Measurements from ENCODE around the gene TLCD2.
"Not testable (repeated sequence)": the region's sequence is repeated elsewhere in the genome, so short reads cannot be mapped to it uniquely, and the experiment has no call there.

Gene TLCD2

GRCh38 chr17:1735834-1736347, 25.7 kb upstream of the TLCD2 start:
- FAIRE-seq = no peak

DNA sequence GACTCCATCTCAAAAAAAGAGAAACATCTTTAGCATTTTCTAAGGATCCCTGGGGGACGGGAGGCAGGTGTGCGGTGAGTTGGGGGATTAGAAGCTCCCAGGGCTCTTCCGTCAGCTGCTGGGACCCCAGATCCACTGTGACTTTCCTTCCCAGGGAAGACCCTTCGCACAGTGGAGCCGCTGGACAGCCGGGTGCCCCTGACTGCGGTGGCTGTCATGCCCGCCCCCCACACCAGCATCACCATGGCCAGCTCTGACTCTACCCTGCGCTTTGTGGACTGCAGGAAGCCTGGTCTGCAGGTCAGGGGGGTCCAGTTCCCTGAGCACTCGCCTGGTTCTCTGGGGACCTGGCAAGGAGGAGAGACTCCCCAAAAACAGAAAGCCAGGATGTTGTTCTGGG, 25.2 kb upstream of the TLCD2 start:
- no peak for FAIRE-seq

DNA sequence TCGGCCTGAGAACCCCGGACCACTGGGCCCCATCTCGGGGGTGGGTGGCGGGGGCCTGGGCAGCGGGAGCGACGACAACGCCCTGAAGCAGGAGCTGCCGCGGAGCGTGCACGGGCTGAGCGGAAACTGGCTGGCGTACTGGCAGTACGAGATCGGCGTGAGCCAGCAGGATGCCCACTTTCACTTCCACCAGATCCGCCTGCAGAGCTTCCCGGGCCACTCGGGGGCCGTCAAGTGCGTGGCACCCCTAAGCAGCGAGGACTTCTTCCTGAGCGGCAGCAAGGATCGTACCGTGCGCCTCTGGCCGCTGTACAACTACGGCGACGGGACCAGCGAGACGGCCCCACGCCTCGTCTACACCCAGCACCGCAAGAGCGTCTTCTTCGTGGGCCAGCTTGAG, 23.6 kb upstream of the TLCD2 start:
- no peak for FAIRE-seq

GRCh38 chr17:1732833-1733321, 22.7 kb upstream of the TLCD2 start:
- no peak for FAIRE-seq

DNA sequence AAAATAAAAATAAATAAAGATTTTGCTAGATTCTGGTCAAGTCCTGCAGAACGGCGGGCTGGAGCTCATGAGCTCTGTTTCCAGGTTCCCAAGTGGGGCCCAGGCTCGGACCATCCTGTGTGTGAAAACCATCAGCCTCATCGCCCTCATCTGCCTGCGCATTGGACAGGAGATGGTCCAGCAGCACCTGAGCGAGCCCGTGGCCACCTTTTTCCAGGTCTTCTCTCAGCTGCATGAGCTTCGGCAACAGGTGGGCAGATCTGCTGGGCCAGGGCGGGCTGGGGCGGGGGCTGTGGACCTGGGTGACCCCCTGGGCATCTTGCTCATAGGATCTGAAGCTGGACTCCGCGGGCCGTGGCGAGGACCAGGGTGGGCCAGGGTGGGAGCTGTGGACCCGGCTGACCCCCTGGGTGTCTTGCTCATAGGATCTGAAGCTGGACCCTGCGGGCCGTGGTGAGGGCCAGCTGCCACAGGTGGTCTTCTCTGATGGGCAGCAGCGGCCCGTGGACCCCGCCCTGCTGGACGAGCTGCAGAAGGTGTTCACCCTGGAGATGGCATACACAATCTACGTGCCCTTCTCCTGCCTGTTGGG, 22.2 kb upstream of the TLCD2 start:
- FAIRE-seq = no peak

GRCh38 chr17:1731194-1731506, 21.0 kb upstream of the TLCD2 start:
- FAIRE-seq = no peak

DNA sequence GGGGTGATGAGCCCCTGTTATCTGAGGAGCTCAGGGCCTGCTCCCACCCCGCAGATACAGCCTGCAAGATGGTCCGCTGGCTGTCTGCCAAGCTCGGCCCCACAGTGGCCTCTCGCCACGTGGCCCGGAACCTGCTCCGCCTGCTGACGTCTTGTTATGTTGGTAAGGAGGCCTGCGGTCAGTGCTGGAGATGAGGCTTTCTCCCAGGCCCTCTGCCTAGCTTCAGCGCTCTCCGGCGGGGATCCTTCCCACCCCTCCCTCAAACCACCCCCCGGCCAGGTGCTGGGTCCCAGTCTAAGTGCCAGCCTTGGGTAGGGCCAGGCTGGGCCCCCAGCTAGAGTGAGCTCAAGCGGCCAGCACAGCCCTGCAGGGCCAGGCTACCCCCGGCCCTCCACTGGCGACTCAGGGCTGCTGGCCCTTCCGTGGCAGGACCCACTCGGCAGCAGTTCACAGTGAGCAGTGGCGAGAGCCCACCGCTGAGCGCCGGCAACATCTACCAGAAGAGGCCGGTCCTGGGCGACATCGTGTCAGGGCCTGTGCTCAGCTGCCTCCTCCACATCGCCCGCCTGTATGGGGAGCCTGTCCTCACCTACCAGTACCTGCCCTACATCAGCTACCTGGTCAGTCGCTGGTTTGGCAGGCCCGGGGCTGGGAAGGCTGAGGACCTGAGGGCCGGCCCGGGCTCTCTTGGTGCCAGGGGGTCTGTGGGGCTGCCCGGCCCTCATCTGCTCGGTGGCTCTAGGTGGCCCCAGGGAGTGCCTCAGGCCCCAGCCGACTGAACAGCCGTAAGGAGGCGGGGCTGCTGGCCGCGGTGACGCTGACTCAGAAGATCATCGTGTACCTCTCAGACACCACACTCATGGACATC, 20.4 kb upstream of the TLCD2 start:
- FAIRE-seq = no peak

DNA sequence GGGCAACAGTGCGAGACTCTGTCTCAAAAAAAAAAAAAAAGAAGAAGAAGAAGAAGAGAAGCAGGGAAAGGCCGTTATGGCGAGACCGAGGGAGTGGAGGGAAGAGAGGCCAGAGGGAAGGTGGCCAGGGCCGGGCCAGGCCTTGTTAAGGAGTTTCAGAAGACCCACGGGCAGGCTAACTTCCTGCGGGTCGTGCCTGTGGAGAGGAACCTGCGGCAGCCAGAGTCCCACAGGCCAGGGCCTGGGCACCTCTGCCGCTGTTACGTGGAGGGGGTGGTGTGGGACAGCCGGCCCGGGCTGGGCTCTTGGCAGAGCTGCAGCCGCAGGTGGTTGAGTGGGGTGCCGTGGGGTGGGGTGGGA, 19.8 kb upstream of the TLCD2 start:
- FAIRE-seq = no peak

GRCh38 chr17:1727876-1728630, 17.9 kb upstream of the TLCD2 start:
- no peak for FAIRE-seq

- no peak for FAIRE-seq
These were observed 17.1 kb upstream of the TLCD2 start for GRCh38 chr17:1727258-1727789.

- FAIRE-seq = no peak
These were observed 16.6 kb upstream of the TLCD2 start for GRCh38 chr17:1726626-1727257.

DNA sequence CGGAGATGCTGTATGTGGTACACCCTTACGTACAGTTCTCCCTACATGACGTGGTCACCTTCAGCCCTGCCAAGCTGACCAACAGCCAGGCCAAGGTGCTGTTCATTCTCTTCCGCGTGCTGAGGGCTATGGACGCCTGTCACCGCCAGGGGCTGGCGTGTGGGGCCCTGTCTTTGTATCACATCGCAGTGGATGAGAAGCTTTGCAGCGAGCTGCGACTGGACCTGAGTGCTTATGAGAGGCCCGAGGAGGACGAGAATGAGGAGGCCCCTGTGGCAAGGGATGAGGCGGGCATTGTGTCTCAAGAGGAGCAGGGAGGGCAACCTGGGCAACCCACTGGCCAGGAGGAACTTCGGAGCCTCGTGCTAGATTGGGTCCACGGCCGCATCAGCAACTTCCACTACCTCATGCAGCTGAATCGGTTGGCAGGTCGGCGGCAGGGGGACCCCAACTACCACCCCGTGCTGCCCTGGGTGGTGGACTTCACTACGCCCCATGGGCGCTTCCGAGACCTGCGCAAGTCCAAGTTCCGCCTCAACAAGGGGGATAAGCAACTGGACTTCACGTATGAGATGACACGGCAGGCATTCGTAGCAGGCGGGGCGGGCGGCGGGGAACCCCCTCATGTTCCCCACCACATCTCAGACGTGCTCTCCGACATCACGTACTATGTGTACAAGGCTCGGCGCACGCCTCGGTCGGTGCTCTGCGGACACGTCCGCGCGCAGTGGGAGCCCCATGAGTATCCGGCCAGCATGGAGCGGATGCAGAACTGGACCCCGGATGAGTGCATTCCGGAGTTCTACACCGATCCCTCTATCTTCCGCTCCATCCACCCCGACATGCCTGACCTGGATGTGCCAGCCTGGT, 15.7 kb upstream of the TLCD2 start:
- FAIRE-seq = no peak

- FAIRE-seq = no peak
These were observed 14.9 kb upstream of the TLCD2 start for GRCh38 chr17:1724869-1725641.

DNA sequence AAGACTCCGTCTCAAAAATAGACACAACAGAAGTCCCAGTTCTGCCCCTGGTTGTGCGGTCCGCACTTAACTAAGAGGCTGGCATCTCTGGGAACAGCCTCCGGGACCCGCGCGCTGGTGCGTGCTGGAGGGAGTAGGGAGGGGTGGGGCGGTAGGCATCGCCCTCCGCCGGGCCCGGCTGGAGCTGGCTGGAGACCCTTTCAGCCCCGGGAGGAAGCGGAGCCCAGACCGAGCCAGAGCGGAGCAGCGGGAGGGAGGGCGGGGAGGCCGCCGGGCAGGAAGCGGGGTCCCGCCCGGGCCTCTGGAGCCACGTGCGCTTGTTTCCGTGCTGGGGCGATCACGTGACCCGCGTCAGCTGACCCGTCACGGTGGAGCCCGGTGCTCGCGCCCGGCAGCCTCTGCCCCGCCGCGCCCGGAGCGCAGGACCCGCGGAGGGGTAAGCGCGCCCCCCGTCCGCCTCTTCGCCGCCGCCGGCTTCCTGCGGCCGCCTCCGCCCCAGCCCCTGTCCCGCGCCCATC, 14.2 kb upstream of the TLCD2 start, which contains the start of gene WDR81:
Gene WDR81, plus strand, starts transcription at position 354 of the 518 bp plus-strand sequence. CDS start 256 bp downstream, outside the sequence.
- no peak for FAIRE-seq

DNA sequence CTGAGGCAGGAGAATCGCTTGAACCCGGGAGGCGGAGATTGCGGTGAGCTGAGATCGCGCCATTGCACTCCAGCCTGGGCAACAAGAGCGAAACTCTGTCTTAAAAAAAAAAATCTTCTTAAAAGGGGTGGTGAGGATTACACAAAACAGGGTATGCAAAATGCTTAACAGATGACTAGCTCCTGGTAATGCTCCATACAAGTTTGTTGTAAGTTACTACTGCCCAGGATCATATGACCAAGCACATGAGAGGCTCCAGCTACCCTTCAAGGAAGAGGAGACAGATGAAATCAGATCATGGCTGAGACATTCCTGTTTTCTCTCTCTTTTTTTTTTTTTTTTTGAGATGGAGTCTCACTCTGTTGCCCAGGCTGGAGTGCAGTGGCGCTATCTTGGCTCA, 11.8 kb upstream of the TLCD2 start:
- not testable (repeated sequence) for FAIRE-seq

- FAIRE-seq = no peak
These were observed 10.7 kb upstream of the TLCD2 start for GRCh38 chr17:1720856-1721386.

GRCh38 chr17:1718362-1719165, 8.4 kb upstream of the TLCD2 start:
- no peak for FAIRE-seq

GRCh38 chr17:1716912-1717695, 6.9 kb upstream of the TLCD2 start:
- peak; percentile 96 for FAIRE-seq

All from TTC549 (cell line).